Germinal center (tissue), 1 donor: Measurements from ENCODE around the gene ARHGEF40.
"Not testable (repeated sequence)": the region's sequence is repeated elsewhere in the genome, so short reads cannot be mapped to it uniquely, and the experiment has no call there.

Experiments
- DNase-seq: peaks from one replicate; pipeline ENCODE4 v3.0.0; 2012; ENCODE audit warnings: mixed read lengths, low spot score

Gene ARHGEF40

DNA sequence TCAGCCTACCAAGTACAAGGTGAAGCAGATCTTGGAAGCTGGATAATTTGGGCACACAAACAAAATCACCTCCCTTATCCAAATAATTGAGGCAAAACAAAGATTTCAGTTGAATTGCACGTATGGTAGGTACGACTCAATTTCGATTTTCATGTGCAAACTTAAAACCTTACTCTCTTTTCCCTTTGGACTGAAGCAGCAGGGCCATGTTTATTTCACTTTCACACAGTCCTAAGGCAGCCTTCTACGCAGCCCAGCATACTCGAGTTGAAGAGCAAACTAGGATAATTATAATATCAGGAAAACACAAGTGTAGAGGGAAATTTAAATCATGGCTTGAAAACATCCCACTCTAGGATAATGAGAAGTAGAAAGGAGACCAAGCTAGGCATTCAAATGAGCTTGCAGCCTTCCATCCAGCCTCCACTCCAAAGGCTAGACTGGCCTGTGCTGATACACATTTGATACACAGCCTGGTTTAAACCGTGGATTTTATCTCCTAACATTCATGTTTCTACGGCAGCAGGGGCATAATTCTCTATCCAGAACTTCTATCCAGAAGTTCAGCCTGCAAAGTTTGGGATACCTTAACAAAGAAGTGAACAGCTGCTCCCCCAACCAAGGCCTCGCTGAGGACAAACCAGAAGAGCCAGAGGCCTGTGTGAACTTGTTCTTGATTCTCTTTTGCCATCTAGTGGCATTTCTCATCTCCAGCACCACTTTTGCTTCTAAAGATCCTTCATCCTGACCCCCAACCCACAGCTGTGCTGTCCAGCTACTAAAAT is 30.3 kb upstream of the ARHGEF40 start:
- DNase-seq, result no peak

DNA sequence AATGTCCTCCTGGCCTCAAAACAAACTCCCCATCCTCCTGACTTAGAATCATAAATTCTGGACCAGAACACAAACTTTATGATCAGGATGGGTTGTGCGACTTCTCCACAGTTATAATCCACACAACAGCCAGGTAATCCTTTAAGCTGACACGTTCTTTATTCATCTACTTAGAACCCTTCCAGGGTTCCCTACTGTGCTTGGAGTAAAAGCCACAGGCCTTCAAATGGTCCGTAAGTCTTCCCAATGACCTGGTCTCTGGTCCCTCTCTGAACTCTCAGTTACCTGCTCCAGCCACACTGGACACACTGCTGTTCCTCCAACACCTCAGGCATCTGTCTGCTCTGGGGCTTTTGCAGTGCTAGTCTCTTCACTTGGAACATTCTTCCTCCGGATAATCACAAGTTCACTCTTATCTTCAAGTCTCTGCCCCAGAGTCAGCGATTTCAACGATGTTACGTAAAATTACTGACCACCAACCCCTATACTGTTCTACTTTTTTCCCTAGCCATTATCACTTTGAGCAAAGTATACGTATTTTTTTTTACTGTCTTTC is 29.7 kb upstream of the ARHGEF40 start:
- DNase-seq, result no peak

DNA sequence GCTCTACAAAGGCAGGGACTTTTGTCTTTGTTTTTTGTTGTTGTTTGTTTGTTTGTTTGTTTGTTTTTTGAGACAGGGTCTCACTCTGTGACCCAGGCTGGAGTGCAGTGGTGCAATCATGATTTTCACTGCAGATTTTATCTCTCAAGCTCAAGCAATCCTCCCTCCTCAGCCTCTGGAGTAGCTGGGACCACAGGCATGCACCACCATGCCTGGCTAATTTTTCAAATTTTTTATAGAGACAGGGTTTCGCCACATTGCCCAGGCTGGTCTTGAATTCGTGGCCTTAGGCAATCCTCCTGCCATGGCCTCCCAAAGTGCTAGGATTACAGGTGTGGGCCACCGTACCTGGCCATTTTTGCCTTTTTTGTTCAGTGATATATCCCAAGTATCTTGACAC is 29.2 kb upstream of the ARHGEF40 start:
- DNase-seq, result not testable (repeated sequence)

DNA sequence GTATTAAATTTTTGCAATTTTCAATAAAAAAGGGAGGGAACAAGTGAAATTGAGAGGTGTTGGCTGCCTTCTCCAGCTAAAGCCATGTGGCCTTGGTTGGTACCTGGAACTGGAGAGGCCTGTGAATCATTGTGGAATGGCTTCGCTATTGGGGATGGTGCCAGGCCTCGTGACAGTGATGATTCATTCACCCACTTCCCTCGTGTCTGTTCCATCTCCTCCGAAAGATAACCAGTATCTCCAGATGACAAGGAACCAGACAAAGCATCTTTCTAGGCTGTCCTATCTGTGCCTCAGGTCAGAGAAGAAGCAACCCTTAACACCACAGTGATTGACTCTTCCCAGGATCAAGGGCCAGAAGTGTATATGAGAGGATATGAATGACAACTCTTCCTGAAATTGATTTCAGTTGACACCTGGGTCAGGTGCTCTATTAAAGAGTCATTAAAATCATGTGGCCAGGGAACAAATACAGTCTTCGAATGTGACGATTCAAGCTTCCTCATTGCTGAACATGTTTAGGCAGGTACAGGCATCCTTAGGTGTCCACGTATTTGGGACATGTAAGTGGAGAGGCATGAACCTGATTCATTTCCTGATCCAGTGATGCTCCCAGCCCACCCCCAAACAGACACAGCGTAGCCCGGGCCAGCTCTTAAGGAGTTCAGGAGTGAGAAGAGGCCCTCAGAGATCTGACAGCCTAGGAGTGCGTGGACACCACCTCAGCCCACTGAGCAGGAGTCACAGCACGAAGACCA is 28.2 kb upstream of the ARHGEF40 start, which contains the start of gene RNASE7:
Gene RNASE7 (plus strand): TSS at position 687 of the 758 bp plus-strand sequence. CDS start 631 bp downstream, outside the sequence.
- DNase-seq, result no peak

DNA sequence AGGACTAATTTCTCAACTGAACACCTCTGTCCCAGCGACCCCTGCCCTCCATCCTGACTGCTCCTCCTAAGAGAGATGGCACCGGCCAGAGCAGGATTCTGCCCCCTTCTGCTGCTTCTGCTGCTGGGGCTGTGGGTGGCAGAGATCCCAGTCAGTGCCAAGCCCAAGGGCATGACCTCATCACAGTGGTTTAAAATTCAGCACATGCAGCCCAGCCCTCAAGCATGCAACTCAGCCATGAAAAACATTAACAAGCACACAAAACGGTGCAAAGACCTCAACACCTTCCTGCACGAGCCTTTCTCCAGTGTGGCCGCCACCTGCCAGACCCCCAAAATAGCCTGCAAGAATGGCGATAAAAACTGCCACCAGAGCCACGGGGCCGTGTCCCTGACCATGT is 27.2 kb upstream of the ARHGEF40 start:
- DNase-seq, result no peak

DNA sequence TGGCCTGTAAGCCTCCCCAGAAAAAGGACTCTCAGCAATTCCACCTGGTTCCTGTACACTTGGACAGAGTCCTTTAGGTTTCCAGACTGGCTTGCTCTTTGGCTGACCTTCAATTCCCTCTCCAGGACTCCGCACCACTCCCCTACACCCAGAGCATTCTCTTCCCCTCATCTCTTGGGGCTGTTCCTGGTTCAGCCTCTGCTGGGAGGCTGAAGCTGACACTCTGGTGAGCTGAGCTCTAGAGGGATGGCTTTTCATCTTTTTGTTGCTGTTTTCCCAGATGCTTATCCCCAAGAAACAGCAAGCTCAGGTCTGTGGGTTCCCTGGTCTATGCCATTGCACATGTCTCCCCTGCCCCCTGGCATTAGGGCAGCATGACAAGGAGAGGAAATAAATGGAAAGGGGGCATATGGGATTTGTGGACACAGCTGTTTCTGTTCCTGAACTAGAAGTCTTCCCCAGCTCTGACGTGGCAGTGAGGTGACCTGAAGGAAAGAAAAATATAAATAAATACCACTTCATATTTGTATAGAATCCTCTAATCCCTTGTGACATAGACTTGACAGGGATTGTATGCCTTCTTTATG is 26.6 kb upstream of the ARHGEF40 start:
- no peak for DNase-seq

DNA sequence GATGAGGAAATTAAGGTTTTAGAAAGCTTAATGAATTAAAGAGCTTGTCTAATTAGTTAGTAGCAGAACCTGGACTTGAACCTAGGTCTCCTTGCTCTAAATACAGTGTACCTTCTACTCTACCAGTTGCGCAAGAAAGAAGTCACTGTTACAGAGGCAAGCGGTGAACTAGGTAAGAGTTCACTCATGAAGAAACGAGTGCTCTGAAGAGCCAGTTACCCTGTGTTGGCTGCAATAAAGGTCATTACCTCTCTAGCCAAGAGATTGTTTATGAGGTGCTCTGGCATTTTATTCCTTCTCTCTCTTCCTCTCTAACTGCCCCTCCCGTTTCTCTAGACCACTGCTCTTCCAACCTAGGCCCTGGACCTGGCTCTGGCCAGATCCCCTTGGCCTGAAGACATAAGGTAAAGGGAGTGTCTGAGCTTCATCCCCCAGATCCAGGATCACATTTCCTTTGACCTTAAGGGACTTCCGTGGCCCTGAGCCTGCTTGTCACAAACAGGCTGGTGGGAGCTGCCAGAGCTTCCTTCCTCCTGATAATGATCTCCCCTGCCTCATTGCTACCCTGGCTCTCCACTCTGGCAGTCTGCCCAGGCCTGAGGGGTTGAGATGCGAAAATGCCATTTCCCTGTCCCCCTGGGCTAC is 26.0 kb upstream of the ARHGEF40 start:
- DNase-seq, result no peak

DNA sequence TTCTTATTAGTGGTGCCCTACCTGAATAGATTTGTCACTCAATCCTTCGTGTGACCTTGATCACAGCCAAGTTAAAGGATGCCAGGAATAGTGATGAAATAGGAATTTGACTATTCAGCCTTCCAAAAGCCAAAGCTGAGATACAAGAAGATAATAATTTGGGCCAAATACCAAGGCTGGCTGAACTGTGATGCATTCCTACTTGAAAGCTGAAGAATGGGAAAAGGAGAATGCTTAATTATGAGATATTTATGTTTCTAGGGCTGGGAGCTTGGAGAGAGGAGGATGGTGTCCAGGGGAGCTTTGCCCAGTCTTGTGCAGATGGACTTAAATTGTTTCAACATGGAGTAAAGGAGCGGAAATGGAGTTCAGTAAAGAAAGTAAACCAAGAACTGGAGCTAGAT is 22.7 kb upstream of the ARHGEF40 start:
- DNase-seq, result no peak

DNA sequence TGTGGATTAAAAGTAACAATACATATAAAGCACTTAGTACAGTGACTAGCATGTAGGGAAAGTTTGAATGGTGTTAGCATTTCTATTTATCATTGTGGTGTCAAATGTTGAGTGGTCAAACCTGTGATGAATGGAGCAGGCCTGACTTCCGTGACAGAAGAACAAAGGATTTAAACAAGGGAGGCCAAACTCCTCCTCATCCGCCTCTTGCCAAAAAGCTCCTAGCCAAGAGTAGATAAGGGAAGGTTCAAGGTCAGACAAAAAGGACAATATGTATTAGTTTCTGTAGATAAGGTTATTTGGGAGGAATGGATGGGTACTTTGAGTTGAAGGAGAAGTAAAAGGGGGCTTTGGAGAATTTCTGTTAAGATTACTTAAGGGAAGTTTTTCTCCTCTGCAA is 21.5 kb upstream of the ARHGEF40 start:
- no peak for DNase-seq

DNA sequence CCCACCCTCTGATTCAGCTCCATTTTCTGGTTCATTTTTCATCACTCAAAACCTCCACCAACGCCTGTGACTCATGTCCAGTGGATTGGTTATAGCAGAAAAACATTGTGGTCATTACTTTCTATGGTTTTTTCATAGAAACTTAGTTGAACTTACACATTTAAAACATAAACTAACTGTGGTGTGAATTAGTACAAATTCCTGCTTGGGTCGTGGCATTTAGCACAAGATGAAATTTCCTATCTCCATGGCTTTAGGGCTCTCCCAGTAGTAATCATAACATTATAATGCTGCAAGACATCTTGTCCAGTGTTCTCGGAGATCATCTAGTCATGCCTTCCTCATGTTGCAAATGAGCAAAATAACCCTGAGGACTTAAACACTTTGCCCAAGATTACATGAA is 20.8 kb upstream of the ARHGEF40 start:
- DNase-seq, result no peak

DNA sequence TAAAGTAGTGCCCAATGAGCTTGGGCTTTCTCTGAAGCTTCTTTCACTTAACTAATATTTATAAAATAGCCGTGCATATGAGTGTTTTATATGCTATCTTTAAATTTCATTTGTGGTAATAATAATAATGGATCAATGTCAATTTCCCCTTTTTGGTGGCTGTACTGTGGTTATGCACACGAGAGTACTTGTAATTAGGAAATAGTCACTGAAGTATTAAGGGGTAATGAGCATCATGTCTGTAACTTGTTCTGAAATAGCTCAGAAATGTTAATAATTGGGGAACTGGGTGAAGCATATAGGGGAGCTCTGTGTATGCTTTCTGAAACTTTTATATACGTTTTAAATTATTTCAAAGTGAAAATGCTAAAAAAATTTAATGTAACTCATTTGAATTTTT is 19.5 kb upstream of the ARHGEF40 start:
- no peak for DNase-seq

DNA sequence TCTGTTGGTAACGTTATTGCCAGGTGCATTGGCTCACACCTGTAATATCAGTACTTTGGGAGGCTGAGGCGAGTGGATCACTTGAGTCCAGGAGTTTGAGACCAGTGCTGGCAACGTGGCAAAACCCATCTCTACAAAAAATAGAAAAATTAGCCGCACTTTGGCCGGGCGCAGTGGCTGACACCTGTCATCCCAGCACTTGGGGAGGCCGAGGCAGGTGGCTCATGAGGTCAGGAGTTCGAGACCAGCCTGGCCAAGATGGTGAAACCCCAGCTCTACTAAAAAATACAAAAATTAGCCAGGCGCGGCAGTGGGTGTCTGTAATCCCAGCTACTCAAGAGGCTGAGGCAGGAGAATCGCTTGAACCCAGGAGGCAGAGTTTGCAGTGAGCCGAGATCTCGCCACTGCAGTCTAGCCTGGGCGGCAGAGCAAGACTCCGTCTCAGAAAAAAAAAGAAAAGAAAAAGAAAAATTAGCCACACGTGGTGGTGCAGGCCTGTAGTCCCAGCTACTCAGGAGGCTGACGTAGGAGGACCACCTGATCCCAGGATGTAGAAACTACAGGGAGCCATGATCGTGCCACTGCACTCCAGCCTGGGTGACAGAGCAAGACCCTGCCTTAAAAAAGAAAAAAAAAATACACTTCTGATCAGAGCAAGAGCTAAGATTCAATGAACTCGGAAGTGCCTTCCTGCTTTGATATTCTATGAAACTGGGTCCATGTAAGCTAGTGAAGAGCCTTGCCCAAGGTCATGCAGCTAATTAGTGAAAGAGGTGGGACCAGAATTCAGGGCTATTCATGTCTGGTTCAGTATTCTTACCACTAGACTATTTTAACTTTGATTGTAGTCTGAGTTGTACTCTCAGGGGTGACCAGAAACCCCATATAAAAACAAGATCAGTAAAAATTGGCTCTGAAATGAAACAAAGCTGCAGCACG is 16.7 kb upstream of the ARHGEF40 start:
- DNase-seq, result no peak

DNA sequence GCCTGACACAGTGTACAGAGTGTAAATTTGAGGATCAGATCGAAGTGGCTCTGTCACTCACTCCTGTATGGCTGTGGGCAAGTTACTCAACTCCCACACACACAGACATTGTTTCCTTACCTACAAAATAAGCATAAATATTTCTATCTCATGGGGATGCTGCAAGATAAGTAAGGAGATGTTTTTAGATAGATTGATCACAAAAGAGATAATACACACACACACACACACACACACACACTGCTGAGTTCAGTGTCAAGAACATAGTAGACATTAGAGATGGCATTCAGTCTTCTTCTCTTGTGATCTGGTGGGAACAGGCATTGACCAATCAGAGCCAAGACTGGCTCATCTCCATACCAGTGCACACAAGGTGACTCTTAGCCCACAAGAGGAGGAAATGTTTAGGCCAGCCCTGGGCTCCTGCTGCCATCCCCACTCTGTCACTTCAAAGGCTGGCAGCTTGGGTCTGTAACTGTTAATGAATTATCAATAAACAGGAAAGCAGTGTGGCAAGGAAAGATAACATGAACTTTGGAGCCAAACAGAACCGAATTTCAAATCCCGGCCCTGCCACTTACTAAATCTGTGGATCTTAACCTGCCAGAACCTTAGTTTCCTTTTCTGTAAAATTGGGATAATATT is 15.9 kb upstream of the ARHGEF40 start:
- DNase-seq, result no peak

DNA sequence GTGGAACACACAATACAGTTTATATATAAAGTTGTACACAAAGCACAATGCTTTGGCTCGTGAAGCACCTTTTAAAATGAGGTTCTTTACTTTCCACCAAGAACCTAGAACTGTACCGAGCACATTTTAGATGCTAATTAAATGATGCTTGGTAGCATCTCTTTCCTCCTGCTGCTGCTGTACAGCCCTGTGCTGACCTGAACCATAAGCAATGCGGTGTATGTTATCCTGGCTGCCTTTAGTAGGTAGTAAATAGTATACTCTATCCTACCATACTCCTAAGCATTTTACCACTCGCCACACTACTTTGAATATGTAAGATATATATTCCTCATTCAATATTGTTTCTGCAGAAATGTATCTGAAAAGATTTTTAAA is 15.3 kb upstream of the ARHGEF40 start:
- DNase-seq, result no peak

DNA sequence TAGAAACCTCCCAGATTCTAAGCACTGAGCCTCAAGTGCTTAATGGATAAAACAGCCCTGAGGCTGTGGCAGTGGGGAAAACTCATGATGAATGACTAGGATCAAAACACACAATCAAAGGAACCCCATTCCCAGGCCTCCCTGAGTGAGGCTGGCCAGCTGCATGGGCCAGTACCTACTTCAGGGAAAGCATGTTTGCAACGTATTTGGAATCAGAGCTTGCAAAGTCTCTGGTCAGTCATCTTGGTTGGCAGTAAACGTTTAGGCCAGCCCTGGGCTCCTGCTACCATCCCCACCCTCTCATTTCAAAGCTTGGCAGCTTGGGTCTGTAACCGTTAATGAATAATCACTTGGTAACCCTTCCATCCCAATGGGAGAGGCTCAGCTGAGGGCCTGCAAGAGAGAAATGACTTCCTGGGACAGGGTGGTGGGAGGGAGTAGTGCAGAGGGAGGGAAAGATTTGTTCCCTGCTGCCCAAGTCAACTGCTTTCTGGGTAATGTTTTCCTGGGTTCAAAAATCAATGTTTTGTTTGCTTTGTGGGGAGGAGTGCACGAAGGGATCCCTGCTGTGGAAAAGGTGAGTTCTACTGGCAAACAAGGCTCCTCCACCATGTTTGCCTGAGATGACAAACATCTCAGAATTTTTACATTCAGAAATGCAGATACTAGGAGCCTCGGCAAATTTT is 14.5 kb upstream of the ARHGEF40 start:
- no peak for DNase-seq

DNA sequence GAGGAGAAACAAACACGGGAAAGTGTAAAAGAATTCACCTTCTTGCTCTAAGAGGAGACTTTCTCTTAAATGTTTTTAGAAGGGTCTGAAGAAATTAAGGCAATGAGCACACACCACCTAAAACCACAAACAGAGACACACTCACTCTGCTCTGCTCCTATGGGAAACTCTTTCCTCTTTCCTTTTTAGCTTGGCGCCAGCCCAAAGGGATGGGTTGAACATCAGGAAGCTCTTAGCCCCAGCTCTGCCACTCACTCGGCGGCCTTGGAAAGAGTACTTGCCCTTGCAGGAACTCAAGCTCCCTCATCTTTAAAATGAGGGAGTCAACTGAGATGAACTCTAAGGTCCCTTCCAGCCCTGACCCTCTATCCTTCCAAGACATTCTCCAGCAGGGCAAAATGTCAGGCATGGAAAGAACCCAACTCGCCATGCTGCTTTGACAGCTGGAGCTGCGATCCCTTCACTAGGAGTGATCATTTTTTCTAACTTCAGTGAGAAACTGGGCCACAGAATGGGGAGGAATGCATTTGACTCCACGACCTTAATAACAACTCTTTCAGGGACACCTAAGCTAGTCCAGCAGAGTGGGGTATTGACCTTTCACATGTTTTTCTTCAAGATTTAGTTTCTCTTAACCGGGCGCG is 13.5 kb upstream of the ARHGEF40 start:
- no peak for DNase-seq

DNA sequence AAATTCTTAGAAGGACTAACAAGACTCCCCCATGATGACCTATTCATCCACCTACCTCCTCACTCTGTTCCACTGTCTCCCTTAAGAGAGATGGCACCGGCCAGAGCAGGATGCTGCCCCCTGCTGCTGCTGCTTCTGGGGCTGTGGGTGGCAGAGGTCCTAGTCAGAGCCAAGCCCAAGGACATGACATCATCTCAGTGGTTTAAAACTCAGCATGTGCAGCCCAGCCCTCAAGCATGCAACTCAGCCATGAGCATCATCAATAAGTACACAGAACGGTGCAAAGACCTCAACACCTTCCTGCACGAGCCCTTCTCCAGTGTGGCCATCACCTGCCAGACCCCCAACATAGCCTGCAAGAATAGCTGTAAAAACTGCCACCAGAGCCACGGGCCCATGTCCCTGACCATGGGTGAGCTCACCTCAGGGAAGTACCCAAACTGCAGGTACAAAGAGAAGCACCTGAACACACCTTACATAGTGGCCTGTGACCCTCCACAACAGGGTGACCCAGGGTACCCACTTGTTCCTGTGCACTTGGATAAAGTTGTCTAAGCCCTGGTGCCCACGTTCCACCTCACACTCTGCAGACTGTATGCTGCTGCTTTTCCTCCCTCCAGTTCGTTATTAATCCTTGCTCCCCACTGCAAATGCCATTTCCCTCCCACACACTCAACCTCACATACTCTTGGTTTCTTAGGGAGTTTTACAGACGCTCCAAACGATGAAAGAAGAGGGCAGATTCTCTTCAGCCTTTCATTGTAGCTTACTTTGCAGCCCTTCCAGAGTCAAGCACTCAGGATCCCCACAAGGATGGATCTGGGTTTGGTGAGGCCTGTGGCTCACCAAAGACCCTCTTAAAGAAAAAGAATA is 12.1 kb upstream of the ARHGEF40 start, which contains the start of gene RNASE8:
Gene RNASE8 (plus strand): TSS at position 20 of the 873 bp plus-strand sequence. CDS start 71 bp downstream, at position 91.
- no peak for DNase-seq

DNA sequence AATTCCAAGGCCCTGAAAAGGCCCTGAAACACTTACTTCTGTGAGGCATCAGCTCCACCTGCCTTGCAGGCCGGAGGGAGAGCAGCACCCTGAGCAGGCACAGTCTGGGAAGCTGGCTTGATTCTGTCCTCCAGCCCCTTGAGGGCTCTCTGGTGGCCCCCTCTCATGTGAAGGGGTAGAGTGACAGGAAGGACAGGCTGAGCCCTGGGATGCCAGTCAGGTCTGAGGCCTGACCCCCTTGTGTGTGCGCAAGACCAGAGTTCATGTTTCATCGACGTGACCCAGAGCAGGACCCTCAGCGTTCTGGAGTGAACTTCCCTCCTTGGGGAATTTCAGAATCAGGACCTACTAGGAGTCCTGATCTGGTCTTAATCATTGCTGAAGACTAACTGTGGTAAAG is 11.2 kb upstream of the ARHGEF40 start:
- no peak for DNase-seq
